SK-N-SH (cell line): ENCODE results near the gene SLC4A8. TPM values are rescaled to one million over a fixed set of nuclear protein-coding genes. Genes with fewer than 3 reads are reported as not detected.

Experiments used
- CTCF ChIA-PET: fragments of 300-600, 350-600 bp; formaldehyde crosslinking; extraction: SDS; loops from one replicate; lab custom pipeline; 2021; lab: Yijun Ruan, JAX
- POLR2A ChIA-PET: fragments of 350-600 bp; sonication (Branson Sonifier 250); formaldehyde crosslinking; extraction: SDS; loops from one replicate; lab custom pipeline; 2020; ENCODE audit warnings: antibody characterized with exemption, inconsistent platforms; lab: Yijun Ruan, JAX
- DNase-seq: peaks from one replicate; pipeline ENCODE4 v3.0.0; 2012
- H2AFZ ChIP-seq: fragments of 200-600 bp; sonication (generic); 2 replicates; pipeline ENCODE4 v1.8.1; 2016; ENCODE audit warnings: antibody characterized with exemption, mild to moderate bottlenecking, low read depth
- H3F3A ChIP-seq: fragments of 200-600 bp; sonication (generic); replicated peaks from 2 replicates; pipeline ENCODE3; 2016; ENCODE audit warnings: antibody characterized with exemption, mild to moderate bottlenecking; ENCODE audit not compliant: insufficient read depth
- H3K27ac ChIP-seq, 2 experiments: fragments of 200-500 bp in 1 of 2; fragments of 200-600 bp in 1 of 2; sonication (Bioruptor generic) in 1 of 2; sonication (generic), shearing (Covaris generic) in 1 of 2; 2 replicates each; pipeline versions ENCODE4 v1.5.1 to v1.6.1; 2014 to 2016; ENCODE audit warnings: low read depth in 2 of 2, inconsistent platforms in 1 of 2, low read length in 1 of 2, mild to moderate bottlenecking in 1 of 2, mixed read lengths in 1 of 2
- H3K27me3 ChIP-seq: fragments of 200-600 bp; sonication (generic), shearing (Covaris generic); 2 replicates; pipeline ENCODE4 v1.6.1; 2016; ENCODE audit warnings: mixed run types; ENCODE audit not compliant: insufficient read depth
- H3K36me3 ChIP-seq, 2 experiments: fragments of 200-500 bp in 1 of 2; fragments of 200-600 bp in 1 of 2; sonication (Bioruptor generic) in 1 of 2; sonication (generic) in 1 of 2; replicated peaks in 1 of 2; 2 replicates each; pipeline versions ENCODE3 to v1.5.1; 2014 to 2016; ENCODE audit warnings: low read length in 1 of 2, mild to moderate bottlenecking in 1 of 2; ENCODE audit not compliant: insufficient read depth in 2 of 2, control insufficient read depth in 1 of 2
- H3K4me1 ChIP-seq, 2 experiments: fragments of 200-500 bp in 1 of 2; fragments of 200-600 bp in 1 of 2; sonication (Bioruptor generic) in 1 of 2; sonication (generic), shearing (Covaris generic) in 1 of 2; 2 replicates each; pipeline versions ENCODE4 v1.5.1 to v1.6.1; 2014 to 2016; ENCODE audit warnings: low read depth in 1 of 2, low read length in 1 of 2, mixed run types in 1 of 2; ENCODE audit not compliant: insufficient read depth in 2 of 2, control insufficient read depth in 1 of 2
- H3K4me2 ChIP-seq: fragments of 200-600 bp; sonication (generic), shearing (Covaris generic); 2 replicates; pipeline ENCODE4 v1.6.1; 2017; ENCODE audit warnings: mixed run types
- H3K4me3 ChIP-seq, 2 experiments: fragments of 200-500 bp in 1 of 2; fragments of 200-600 bp in 1 of 2; sonication (Bioruptor generic) in 1 of 2; sonication (generic), shearing (Covaris generic) in 1 of 2; 2 replicates each; pipeline versions ENCODE4 v1.5.1 to v1.8.1; 2014 to 2016; ENCODE audit warnings: low read depth in 2 of 2, inconsistent platforms in 1 of 2, low read length in 1 of 2, mild to moderate bottlenecking in 1 of 2, mixed read lengths in 1 of 2, moderate library complexity in 1 of 2
- H3K79me2 ChIP-seq: fragments of 200-600 bp; sonication (generic); 2 replicates; pipeline ENCODE4 v1.8.1; 2017; ENCODE audit warnings: mild to moderate bottlenecking; ENCODE audit not compliant: insufficient read depth
- H3K9ac ChIP-seq: fragments of 200-600 bp; sonication (generic); 2 replicates; pipeline ENCODE4 v1.6.1; 2017; ENCODE audit warnings: mixed run types
- H3K9me2 ChIP-seq: fragments of 200-600 bp; sonication (generic); 2 replicates; pipeline ENCODE4 v1.6.1; 2017; ENCODE audit warnings: mixed run types
- H3K9me3 ChIP-seq: fragments of 200-600 bp; sonication (generic); 2 replicates; pipeline ENCODE4 v1.6.1; 2017; ENCODE audit warnings: mixed run types, mild to moderate bottlenecking, moderate library complexity
- H4K20me1 ChIP-seq: fragments of 200-600 bp; sonication (generic); 2 replicates; pipeline ENCODE4 v1.6.1; 2017; ENCODE audit warnings: mild to moderate bottlenecking, mixed run types; ENCODE audit not compliant: insufficient read depth
- CHD2 ChIP-seq: fragments of 150-350 bp; IDR thresholded peaks from 2 replicates; pipeline ENCODE4 v1.6.1; 2018; ENCODE audit warnings: low read length; ENCODE audit not compliant: partially characterized antibody
- EP300 ChIP-seq, 2 experiments: IDR thresholded peaks; 2 replicates each; pipeline versions ENCODE4 v1.4.0 to v1.6.1; 2012; ENCODE audit warnings: borderline replicate concordance in 1 of 2, low read depth in 1 of 2, low read length in 1 of 2
- FOXJ3 ChIP-seq: sonication (generic); formaldehyde crosslinking; IDR thresholded peaks from 2 replicates; pipeline ENCODE4 v1.5.1; 2020; ENCODE audit warnings: mild to moderate bottlenecking, missing genetic modification reagents
- GABPA ChIP-seq: IDR thresholded peaks from 2 replicates; pipeline ENCODE4 v1.4.0; 2012; ENCODE audit warnings: low read depth, mild to moderate bottlenecking
- GATA2 ChIP-seq: sonication (generic); formaldehyde crosslinking; IDR thresholded peaks from 2 replicates; pipeline ENCODE4 v1.5.0; 2020; ENCODE audit warnings: mild to moderate bottlenecking, missing genetic modification reagents
- JUND ChIP-seq: IDR thresholded peaks from 2 replicates; pipeline ENCODE4 v1.4.0; 2012
- MEF2A ChIP-seq: IDR thresholded peaks from 2 replicates; pipeline ENCODE4 v1.4.0; 2012; ENCODE audit warnings: low read depth, borderline replicate concordance
- MXI1 ChIP-seq: IDR thresholded peaks from 2 replicates; pipeline ENCODE4 v1.6.1; 2012; ENCODE audit warnings: mild to moderate bottlenecking, low read depth, low read length, improper control_type of control experiment
- NRF1 ChIP-seq: IDR thresholded peaks from 2 replicates; pipeline ENCODE4 v1.6.1; 2012; ENCODE audit warnings: low read depth, mild to moderate bottlenecking, low read length
- PBX3 ChIP-seq: IDR thresholded peaks from 2 replicates; pipeline ENCODE4; 2012
- POLR2AphosphoS5 ChIP-seq: IDR thresholded peaks from 2 replicates; pipeline ENCODE4 v1.6.1; 2012; ENCODE audit warnings: low read depth, low read length
- RAD21 ChIP-seq: IDR thresholded peaks from 2 replicates; pipeline ENCODE4 v1.6.1; 2012; ENCODE audit warnings: mild to moderate bottlenecking, low read length
- RCOR1 ChIP-seq: fragments of 150-350 bp; IDR thresholded peaks from 2 replicates; pipeline ENCODE4 v1.6.1; 2017; ENCODE audit warnings: antibody characterized with exemption, low read length
- TCF12 ChIP-seq: IDR thresholded peaks from 2 replicates; pipeline ENCODE4 v1.4.0; 2012
- TEAD4 ChIP-seq: IDR thresholded peaks from 2 replicates; pipeline ENCODE4 v1.4.0; 2012; ENCODE audit warnings: mild to moderate bottlenecking, borderline replicate concordance; ENCODE audit not compliant: insufficient read depth
- WGBS: methylation state at CpG from one replicate; pipeline ENCODE4 v1.1.6; 2017; ENCODE audit warnings: low lambda C conversion rate; 5-methylcytosine and 5-hydroxymethylcytosine counted together
- polyA plus RNA-seq, 3 experiments: library from polyadenylated mRNA; depleted of rRNA; stranded (reverse); fragments of >200 nt; gene quantifications; 2 replicates each; pipeline ENCODE4 v1.2.3, GENCODE V29; 2012

The SLC4A8 gene
- polyA plus RNA-seq, 1 of the 3 experiments (the other 2 are of a cell fraction): 5.2 TPM

GRCh38 chr12:51407604-51408003 is 17.0 kb upstream of the SLC4A8 start:
- POLR2A ChIA-PET: no interaction called here
- WGBS: 89% methylated on average over 3 of the region's 4 CpGs

DNA sequence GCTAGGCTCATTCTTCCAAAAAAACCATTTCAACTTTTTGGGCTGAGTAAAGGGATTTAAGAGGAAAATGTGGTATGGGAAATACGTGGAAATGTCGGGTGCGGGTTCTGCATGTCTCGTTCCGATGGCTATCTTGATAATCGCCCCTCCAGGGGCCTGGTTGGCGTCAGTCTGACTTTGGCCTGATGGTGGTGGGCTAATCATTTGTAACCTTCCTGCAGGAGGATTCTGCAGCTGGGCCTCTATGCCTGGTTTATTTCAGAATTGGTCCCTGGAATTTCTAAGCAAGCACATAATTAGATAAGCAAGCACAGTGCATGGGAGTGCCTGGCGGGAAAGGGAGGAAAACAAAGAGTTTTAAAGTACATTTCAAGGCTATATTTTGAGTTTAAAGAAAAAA is 14.8 kb upstream of the SLC4A8 start:
- Histone ChIP-seq H3K27ac (peak overlapping the region in 1 of 2 experiments; percentile 85; a peak in 2 of 4 replicates), H3K36me3 (no peaks in the 10 kb centered on the region), H3K4me1 (peaks cover 0 to 39% of the 10 kb centered on the region in 2 experiments; a peak in 2 of 4 replicates), H3K4me3 (no peak overlapping the region), H3K9me2 (no peaks in the 10 kb centered on the region), H3K9ac (no peak overlapping the region), H4K20me1 (no peaks in the 10 kb centered on the region), H3K27me3 (no peaks in the 10 kb centered on the region), H3K4me2 (no peak overlapping the region), H3F3A (no peaks in the 10 kb centered on the region), H3K79me2 (no peaks in the 10 kb centered on the region), H3K9me3 (no peaks in the 10 kb centered on the region), H2AFZ (no peak overlapping the region)
- WGBS: 50% methylated on average over 8 of the region's 8 CpGs
- no peak for TF ChIP-seq JUND
- TF ChIP-seq EP300 (IDR thresholded peaks at IDR 0.05; ENCODE audit: borderline replicate concordance in 1 of 2, low read depth in 1 of 2, low read length in 1 of 2): peak in 1 of 2 experiments; percentile 99; a peak in 2 of 4 replicates
- peak; percentile 70 for TF ChIP-seq TCF12
- TF ChIP-seq TEAD4: no peak
- peak; percentile 100 for TF ChIP-seq RCOR1
- TF ChIP-seq GATA2 (CRISPR knock-in tag): peak; percentile 99
- TF ChIP-seq CHD2: peak; percentile 82
- no peak for TF ChIP-seq MEF2A
- TF ChIP-seq RAD21: peak; percentile 51; the same call in 1 of the 2 replicates
- TF ChIP-seq MXI1: peak; percentile 75
- TF ChIP-seq FOXJ3: peak; percentile 93
- TF ChIP-seq POLR2AphosphoS5: peak; percentile 56; the same call in 1 of the 2 replicates
- TF ChIP-seq PBX3: 0 out of 2 replicates have a peak, but pooled peaks have one; percentile 5
- CTCF ChIA-PET: interaction anchor here (0.8 to 5.3 kb wide), 3 partner anchors 10 to 254 kb away, joined by 3 to 47 read pairs (median 3); no protein-coding TSS in a partner anchor
- DNase-seq: peak; percentile 73
- POLR2A ChIA-PET: interaction anchor here (0.6 to 1.1 kb wide), 4 partner anchors 12 to 790 kb away, joined by 3 to 9 read pairs (median 3); no protein-coding TSS in a partner anchor

More at GRCh38 chr12:51407604-51408003, 17.0 kb upstream of the SLC4A8 start:
- H3K27me3 ChIP-seq: no peaks in the 10 kb centered on the region
- no peaks in the 10 kb centered on the region for H3K9me2 ChIP-seq
- H3F3A ChIP-seq: no peaks in the 10 kb centered on the region
- DNase-seq: no peak
- no peak overlapping the region for H3K4me2 ChIP-seq
- no peak overlapping the region for H3K4me3 ChIP-seq
- CTCF ChIA-PET: interaction anchor here (0.7 to 1.8 kb wide), 3 partner anchors 9 to 124 kb away, joined by 3 to 6 read pairs (median 3); no protein-coding TSS in a partner anchor
- peaks cover 0 to 53% of the 10 kb centered on the region in 2 experiments; a peak in 2 of 4 replicates for H3K4me1 ChIP-seq
- no peaks in the 10 kb centered on the region for H3K79me2 ChIP-seq
- no peaks in the 10 kb centered on the region for H3K9me3 ChIP-seq
- no peak overlapping the region for H3K9ac ChIP-seq
- TF ChIP-seq GABPA (no peak), NRF1 (no peak), JUND (no peak)
- no peak overlapping the region for H2AFZ ChIP-seq
- no peaks in the 10 kb centered on the region for H3K36me3 ChIP-seq
- no peaks in the 10 kb centered on the region for H4K20me1 ChIP-seq
- H3K27ac ChIP-seq: peak overlapping the region in 1 of 2 experiments; percentile 6; a peak in 1 of 4 replicates
